CD4-positive, alpha-beta T cell (primary cell): ENCODE measurements around the gene SRPK2. TPM values are rescaled to one million over a fixed set of nuclear protein-coding genes. Genes with fewer than 3 reads are reported as not detected.
A peak's percentile ranks its signal among the peaks of the same experiment; 100 is the strongest.
"Not testable (repeated sequence)": the region's sequence is repeated elsewhere in the genome, so short reads cannot be mapped to it uniquely, and the experiment has no call there.

ENCODE experiments used
- ATAC-seq: fragments of 200-7000 bp; cut with Tn5 transposase; one replicate; pipeline ENCODE4 v1.10.0; 2022; ENCODE audit warnings: mild to moderate bottlenecking; ENCODE audit not compliant: poor library complexity
- CTCF ChIA-PET: fragments of 350-600 bp; sonication (Branson Sonifier 250); formaldehyde crosslinking; loops from one replicate; lab custom pipeline; 2021; ENCODE audit warnings: antibody characterized with exemption, inconsistent platforms; lab: Charles Lee
- POLR2A ChIA-PET: fragments of 350-600 bp; sonication (Branson Sonifier 250); formaldehyde crosslinking; loops from one replicate; lab custom pipeline; 2021; ENCODE audit warnings: antibody characterized with exemption, inconsistent platforms; lab: Charles Lee
- DNase-seq, 14 experiments: peaks; one replicate each; pipeline ENCODE4 v3.0.0-alpha.2; 2013 to 2020; ENCODE audit warnings: mixed read lengths in 2 of 14
- H3K27ac ChIP-seq, 2 donors: one replicate each; pipeline versions ENCODE4 v1.5.1 to v1.7.0; 2013; ENCODE audit warnings: low read length in 2 of 2, low read depth in 1 of 2, mild to moderate bottlenecking in 1 of 2
- H3K27me3 ChIP-seq, 2 experiments: 1 replicate in 1 of 2; 2 replicates in 1 of 2; pipeline versions ENCODE4 v1.6.1 to v1.7.0; 2013; ENCODE audit warnings: low read length in 2 of 2, control low read depth in 1 of 2, mild to moderate bottlenecking in 1 of 2, moderate library complexity in 1 of 2; ENCODE audit not compliant: insufficient read depth in 2 of 2, control insufficient read depth in 1 of 2
- H3K36me3 ChIP-seq: one replicate; pipeline ENCODE4 v1.6.1; 2013; ENCODE audit warnings: low read length, control low read depth; ENCODE audit not compliant: insufficient read depth
- H3K4me1 ChIP-seq: one replicate; pipeline ENCODE4 v1.6.1; 2013; ENCODE audit warnings: low read length, control low read depth; ENCODE audit not compliant: insufficient read depth
- H3K4me3 ChIP-seq: one replicate; pipeline ENCODE4 v1.5.1; 2013; ENCODE audit warnings: mild to moderate bottlenecking, low read length, moderate library complexity
- H3K9me3 ChIP-seq, 2 experiments: 1 replicate in 1 of 2; 2 replicates in 1 of 2; pipeline versions ENCODE4 v1.6.1 to v1.7.0; 2013; ENCODE audit warnings: low read length in 2 of 2, mild to moderate bottlenecking in 2 of 2, control low read depth in 1 of 2, moderate library complexity in 1 of 2; ENCODE audit not compliant: control insufficient read depth in 1 of 2, insufficient read depth in 1 of 2
- H3K27ac Mint-ChIP-seq: one replicate; pipeline ENCODE4 v1.8.0; 2020; ENCODE audit warnings: mixed read lengths
- H3K27me3 Mint-ChIP-seq: one replicate; pipeline ENCODE4 v1.8.0; 2021; ENCODE audit warnings: mixed read lengths
- H3K36me3 Mint-ChIP-seq: one replicate; pipeline ENCODE4 v1.8.0; 2021; ENCODE audit warnings: low read depth, mixed read lengths
- H3K4me1 Mint-ChIP-seq: one replicate; pipeline ENCODE4 v1.8.0; 2021; ENCODE audit warnings: low read depth, mixed read lengths
- H3K4me3 Mint-ChIP-seq: one replicate; pipeline ENCODE4 v1.8.0; 2020; ENCODE audit warnings: mild to moderate bottlenecking, mixed read lengths
- H3K9me3 Mint-ChIP-seq: one replicate; pipeline ENCODE4 v1.8.0; 2020; ENCODE audit warnings: mixed read lengths
- CTCF ChIP-seq: fragments of 200-600 bp; IDR thresholded peaks from one replicate; pipeline ENCODE4 v1.8.0; 2022; ENCODE audit warnings: antibody characterized with exemption, mild to moderate bottlenecking
- intact Hi-C, 2 experiments: fragments of 100-400 bp; cut with DNase I in 1 of 2; cut with micrococcal nuclease in 1 of 2; formaldehyde crosslinking; loops; one replicate each; pipeline versions ENCODE4 v1.15.1 to v1.9.0; 2023 to 2025; cut with DNase I, micrococcal nuclease
- total RNA-seq, 174 experiments: library from RNA in 2 of 174; stranded (reverse) in 2 of 174; gene quantifications; one replicate each; pipeline ENCODE4 v1.2.3 and lab custom pipeline; 2021 to 2026

SRPK2 gene
- total RNA-seq, 2 experiments from 2014 or later = 39.9 to 40.9 TPM

GRCh38 chr7:105339404-105340323 lies 49.1 kb downstream of the SRPK2 start:
- Histone ChIP-seq H3K9me3 (no peaks in the 10 kb centered on the region), H3K27ac (no peak overlapping the region), H3K4me1 (peaks cover 14% of the 10 kb centered on the region), H3K27me3 (no peaks in the 10 kb centered on the region), H3K4me3 (no peak overlapping the region), H3K36me3 (no peaks in the 10 kb centered on the region)
- ATAC-seq = no peak
- TF ChIP-seq CTCF = no peak
- intact Hi-C loops = loop anchor here (5.0 kb wide), 2 partner anchors 187 to 357 kb away; no protein-coding TSS in a partner anchor
- ChIA-PET POLR2A (interaction anchor here (0.6 to 2.7 kb wide), 2 partner anchors 12 to 228 kb away, joined by 3 to 8 read pairs; no protein-coding TSS in a partner anchor), CTCF (interaction anchor here (0.8 kb wide), 1 partner anchor 9 kb away, joined by 3 read pairs; no protein-coding TSS in a partner anchor)
- Mint-ChIP-seq H3K36me3 (no peaks in the 10 kb centered on the region), H3K9me3 (no peaks in the 10 kb centered on the region), H3K27ac (peak overlapping the region; percentile 15), H3K4me3 (no peak overlapping the region), H3K4me1 (peaks cover 44% of the 10 kb centered on the region), H3K27me3 (no peaks in the 10 kb centered on the region)
- no peak for DNase-seq

GRCh38 chr7:105337529-105337928 lies 51.2 kb downstream of the SRPK2 start:
- Histone ChIP-seq H3K4me3 (no peak overlapping the region), H3K9me3 (no peaks in the 10 kb centered on the region), H3K27me3 (no peaks in the 10 kb centered on the region), H3K4me1 (peaks cover 4% of the 10 kb centered on the region), H3K36me3 (no peaks in the 10 kb centered on the region), H3K27ac (no peak overlapping the region)
- TF ChIP-seq CTCF = no peak
- H3K27me3 Mint-ChIP-seq = no peaks in the 10 kb centered on the region
- peaks cover 25% of the 10 kb centered on the region for H3K4me1 Mint-ChIP-seq
- H3K27ac Mint-ChIP-seq = peak overlapping the region; percentile 34
- no peaks in the 10 kb centered on the region for H3K9me3 Mint-ChIP-seq
- H3K4me3 Mint-ChIP-seq = no peak overlapping the region
- intact Hi-C loops = loop anchor here (2.0 to 5.0 kb wide), 3 partner anchors 185 to 357 kb away; no protein-coding TSS in a partner anchor
- no peaks in the 10 kb centered on the region for H3K36me3 Mint-ChIP-seq
- ChIA-PET POLR2A (interaction anchor here (1.2 kb wide), 1 partner anchor 52 kb away, joined by 3 read pairs; the partner anchor contains the start of gene SRPK2), CTCF (interaction anchor here (0.7 kb wide), 1 partner anchor 224 kb away, joined by 3 read pairs; no protein-coding TSS in a partner anchor)
- DNase-seq (no peak), ATAC-seq (no peak)

- ChIA-PET POLR2A (no interaction called here), CTCF (no interaction called here)
- Mint-ChIP-seq H3K36me3 (no peaks in the 10 kb centered on the region), H3K27ac (no peak overlapping the region), H3K4me3 (no peak overlapping the region), H3K27me3 (no peaks in the 10 kb centered on the region), H3K9me3 (no peaks in the 10 kb centered on the region), H3K4me1 (peaks cover 36% of the 10 kb centered on the region)
- TF ChIP-seq CTCF = peak; percentile 76
- Histone ChIP-seq H3K36me3 (no peaks in the 10 kb centered on the region), H3K4me3 (no peak overlapping the region), H3K27ac (no peak overlapping the region), H3K9me3 (no peaks in the 10 kb centered on the region), H3K27me3 (no peaks in the 10 kb centered on the region), H3K4me1 (peaks cover 4% of the 10 kb centered on the region)
- DNase-seq (peak in 2 of 14 experiments; percentile 27 to 41), ATAC-seq (no peak)
- intact Hi-C loops = loop anchor here (2.0 to 5.0 kb wide), 3 partner anchors 184 to 355 kb away; no protein-coding TSS in a partner anchor
These were observed 52.7 kb downstream of the SRPK2 start for GRCh38 chr7:105336009-105336408.

- peaks cover 23% of the 10 kb centered on the region for H3K4me1 Mint-ChIP-seq
- CTCF ChIA-PET, H3K27me3 ChIP-seq, H3K9me3 ChIP-seq, H3K4me3 Mint-ChIP-seq, DNase-seq, H3K36me3 ChIP-seq, H3K36me3 Mint-ChIP-seq, H3K9me3 Mint-ChIP-seq, H3K27ac ChIP-seq, H3K4me3 ChIP-seq, H3K27me3 Mint-ChIP-seq, POLR2A ChIA-PET, ATAC-seq, H3K4me1 ChIP-seq: not testable (repeated sequence)
- intact Hi-C loops = loop anchor here in 1 of 2 experiments (5.0 kb wide), 2 partner anchors 310 to 405 kb away; no protein-coding TSS in a partner anchor
- peak overlapping the region; percentile 21 for H3K27ac Mint-ChIP-seq
These were observed 56.1 kb downstream of the SRPK2 start for GRCh38 chr7:105332661-105333060.
